Lower lobe of right lung (tissue), 2 donors: ENCODE measurements around the gene TAF7L. TPM values are rescaled to one million over a fixed set of nuclear protein-coding genes. Genes with fewer than 3 reads are reported as not detected.

ENCODE experiments used
- ATAC-seq, 2 donors: fragments of 200-7000 bp; cut with Tn5 transposase; one replicate each; pipeline ENCODE4 v1.9.1; 2020 to 2022; ENCODE audit warnings: mild to moderate bottlenecking in 2 of 2, moderate library complexity in 2 of 2
- DNase-seq: peaks from one replicate; pipeline ENCODE4 v3.0.0-alpha.2; 2020
- H3K27ac ChIP-seq: fragments of 200-600 bp; one replicate; pipeline ENCODE4 v1.8.0; 2022
- H3K27me3 ChIP-seq: fragments of 200-600 bp; one replicate; pipeline ENCODE4 v1.8.0; 2022; ENCODE audit warnings: low read depth
- H3K36me3 ChIP-seq: fragments of 200-600 bp; one replicate; pipeline ENCODE4 v1.8.0; 2022; ENCODE audit warnings: mild to moderate bottlenecking
- H3K4me1 ChIP-seq: fragments of 200-600 bp; one replicate; pipeline ENCODE4 v1.8.0; 2022
- H3K4me3 ChIP-seq: fragments of 200-600 bp; one replicate; pipeline ENCODE4 v1.8.0; 2022; ENCODE audit warnings: mild to moderate bottlenecking
- H3K9me3 ChIP-seq: fragments of 200-600 bp; one replicate; pipeline ENCODE4 v1.8.0; 2022
- CTCF ChIP-seq: fragments of 200-600 bp; IDR thresholded peaks from one replicate; pipeline ENCODE4 v1.8.0; 2022; ENCODE audit warnings: antibody characterized with exemption, mild to moderate bottlenecking
- intact Hi-C: fragments of 100-400 bp; cut with DNase I; formaldehyde crosslinking; loops from one replicate; pipeline ENCODE4 v1.11.0; 2022
- total RNA-seq: library from RNA; stranded (reverse); fragmentation: NEBNext Ultra II Directional; extraction: Animal tissue kit (Norgen Biotek cat#: 25700); gene quantifications from one replicate; pipeline ENCODE4 v1.2.1, GENCODE V29; 2021
- donor health status: DM: no; HTN: yes; CAD: no; lungs with severe emphysema.

TAF7L gene
- total RNA-seq, 1 donor from 2014 or later, result not detected

- Histone ChIP-seq H3K27ac (no peak overlapping the region), H3K27me3 (no peaks in the 10 kb centered on the region), H3K4me1 (no peaks in the 10 kb centered on the region), H3K4me3 (no peak overlapping the region), H3K9me3 (no peaks in the 10 kb centered on the region), H3K36me3 (no peaks in the 10 kb centered on the region)
- intact Hi-C loops, result no loop called here
- TF ChIP-seq CTCF, result no peak
- ATAC-seq (no peak), DNase-seq (no peak)
Observed at GRCh38 chrX:101276238-101276637, 14.9 kb downstream of the TAF7L start.

GRCh38 chrX:101274198-101274597 lies 16.9 kb downstream of the TAF7L start:
- no peaks in the 10 kb centered on the region for H3K36me3 ChIP-seq
- H3K27me3 ChIP-seq, result no peaks in the 10 kb centered on the region
- DNase-seq, result no peak
- intact Hi-C loops, result no loop called here
- no peak for ATAC-seq
- H3K27ac ChIP-seq, result no peak overlapping the region
- H3K4me3 ChIP-seq, result no peak overlapping the region
- no peak for TF ChIP-seq CTCF
- H3K9me3 ChIP-seq, result no peaks in the 10 kb centered on the region
- H3K4me1 ChIP-seq, result no peaks in the 10 kb centered on the region

GRCh38 chrX:101265869-101266428 lies 25.2 kb downstream of the TAF7L start:
- no peaks in the 10 kb centered on the region for H3K36me3 ChIP-seq
- H3K4me1 ChIP-seq, result no peaks in the 10 kb centered on the region
- DNase-seq (no peak), ATAC-seq (no peak)
- no peak overlapping the region for H3K27ac ChIP-seq
- H3K27me3 ChIP-seq, result no peaks in the 10 kb centered on the region
- intact Hi-C loops, result no loop called here
- no peak overlapping the region for H3K4me3 ChIP-seq
- no peak for TF ChIP-seq CTCF
- no peaks in the 10 kb centered on the region for H3K9me3 ChIP-seq

- no peaks in the 10 kb centered on the region for H3K36me3 ChIP-seq
- intact Hi-C loops, result no loop called here
Observed at GRCh38 chrX:101263766-101264165, 27.4 kb downstream of the TAF7L start.

GRCh38 chrX:101262590-101262989 lies 28.5 kb downstream of the TAF7L start:
- intact Hi-C loops, result no loop called here
- Histone ChIP-seq H3K27ac (no peak overlapping the region), H3K4me1 (no peaks in the 10 kb centered on the region), H3K27me3 (no peaks in the 10 kb centered on the region), H3K36me3 (no peaks in the 10 kb centered on the region), H3K9me3 (no peaks in the 10 kb centered on the region), H3K4me3 (no peak overlapping the region)
- ATAC-seq, result no peak
- DNase-seq, result no peak
- no peak for TF ChIP-seq CTCF

More at GRCh38 chrX:101263766-101264165, 27.4 kb downstream of the TAF7L start:
- Histone ChIP-seq H3K9me3 (no peaks in the 10 kb centered on the region), H3K27me3 (no peaks in the 10 kb centered on the region), H3K4me1 (no peaks in the 10 kb centered on the region), H3K4me3 (no peak overlapping the region), H3K27ac (no peak overlapping the region)
- TF ChIP-seq CTCF, result no peak
- no peak for ATAC-seq
- DNase-seq, result no peak

GRCh38 chrX:101260435-101260834 lies 30.7 kb downstream of the TAF7L start:
- intact Hi-C loops, result no loop called here
- Histone ChIP-seq H3K9me3 (no peaks in the 10 kb centered on the region), H3K4me3 (no peak overlapping the region), H3K27ac (no peak overlapping the region), H3K36me3 (no peaks in the 10 kb centered on the region), H3K27me3 (no peaks in the 10 kb centered on the region), H3K4me1 (no peaks in the 10 kb centered on the region)
- DNase-seq (no peak), ATAC-seq (no peak)
- TF ChIP-seq CTCF, result no peak
